Breast epithelium (tissue), 4 donors: ENCODE results near the gene UBE3D. TPM values are rescaled to one million over a fixed set of nuclear protein-coding genes. Genes with fewer than 3 reads are reported as not detected.

Experiments used
- DNase-seq, 2 donors: peaks; one replicate each; pipeline ENCODE4 v3.0.0-alpha.2; 2019; ENCODE audit warnings: low spot score in 2 of 2
- H3K27ac ChIP-seq, 2 donors: fragments of 200-600 bp; sonication (generic) in 1 of 2; one replicate each; pipeline ENCODE4 v1.5.1; 2016 to 2019; ENCODE audit warnings: mild to moderate bottlenecking in 1 of 2
- H3K27me3 ChIP-seq, 2 donors: fragments of 200-600 bp; sonication (generic) in 1 of 2; one replicate each; pipeline versions ENCODE4 v1.5.1 to v1.6.0; 2017 to 2019; ENCODE audit warnings: control low read depth in 1 of 2, mild to moderate bottlenecking in 1 of 2
- H3K36me3 ChIP-seq: fragments of 200-600 bp; one replicate; pipeline ENCODE4 v1.5.1; 2019
- H3K4me1 ChIP-seq, 2 donors: fragments of 200-600 bp; sonication (generic); one replicate each; pipeline ENCODE4 v1.5.1; 2016 to 2019; ENCODE audit warnings: control low read depth in 1 of 2
- H3K4me3 ChIP-seq, 3 donors: fragments of 200-600 bp; sonication (generic); 1 replicate in 2 of 3; 2 replicates in 1 of 3; pipeline ENCODE4 v1.5.1; 2016 to 2019; ENCODE audit warnings: mild to moderate bottlenecking in 3 of 3, moderate library complexity in 2 of 3
- H3K9me3 ChIP-seq, 2 donors: fragments of 200-600 bp; sonication (generic) in 1 of 2; one replicate each; pipeline ENCODE4 v1.5.1; 2016 to 2019; ENCODE audit warnings: control low read depth in 1 of 2
- CTCF ChIP-seq, 3 donors: fragments of 450-650 bp; IDR thresholded peaks; one replicate each; pipeline ENCODE4 v1.5.1; 2016 to 2017; ENCODE audit warnings: antibody characterized with exemption in 3 of 3, mild to moderate bottlenecking in 3 of 3, moderate library complexity in 3 of 3
- POLR2A ChIP-seq: fragments of 450-650 bp; IDR thresholded peaks from one replicate; pipeline ENCODE4 v1.6.1; 2016; ENCODE audit warnings: antibody characterized with exemption, mild to moderate bottlenecking, moderate library complexity
- POLR2AphosphoS5 ChIP-seq, 3 donors: sonication (generic); formaldehyde crosslinking; IDR thresholded peaks; one replicate each; pipeline ENCODE4 v1.6.1; 2017; ENCODE audit warnings: antibody characterized with exemption in 3 of 3
- intact Hi-C: fragments of 100-400 bp; cut with DNase I; formaldehyde crosslinking; loops from one replicate; pipeline ENCODE4 v1.15.1; 2023; ENCODE audit warnings: low total_unique reads
- total RNA-seq, 3 donors: library from RNA; depleted of rRNA; stranded (reverse); fragments of >200 nt; gene quantifications; one replicate each; pipeline ENCODE4 v1.1.0, GENCODE V29; 2016

Gene UBE3D
- total RNA-seq, 3 donors from 2014 or later = 8.8 to 14.7 (median 13.5) TPM

- H3K27me3 ChIP-seq = no peaks in the 10 kb centered on the region
- H3K9me3 ChIP-seq = no peaks in the 10 kb centered on the region
- H3K4me1 ChIP-seq = no peaks in the 10 kb centered on the region
- no peak overlapping the region for H3K4me3 ChIP-seq
- DNase-seq = no peak
- H3K27ac ChIP-seq = no peak overlapping the region
- no peaks in the 10 kb centered on the region for H3K36me3 ChIP-seq
- TF ChIP-seq POLR2AphosphoS5 (IDR thresholded peaks at IDR 0.05) (no peak), CTCF (IDR thresholded peaks at IDR 0.05) (no peak)
- intact Hi-C loops = no loop called here
These were observed 57.0 kb downstream of the UBE3D start for GRCh38 chr6:83008626-83009025.

- intact Hi-C loops = no loop called here
- Histone ChIP-seq H3K36me3 (no peaks in the 10 kb centered on the region), H3K4me3 (no peak overlapping the region), H3K27ac (no peak overlapping the region), H3K4me1 (no peaks in the 10 kb centered on the region), H3K9me3 (no peaks in the 10 kb centered on the region), H3K27me3 (no peaks in the 10 kb centered on the region)
- TF ChIP-seq POLR2A (no peak), POLR2AphosphoS5 (IDR thresholded peaks at IDR 0.05) (no peak), CTCF (IDR thresholded peaks at IDR 0.05) (no peak)
- DNase-seq = no peak
These were observed 59.3 kb downstream of the UBE3D start for GRCh38 chr6:83006270-83006905.

GRCh38 chr6:82996156-82996555 is 69.5 kb downstream of the UBE3D start:
- Histone ChIP-seq H3K9me3 (no peaks in the 10 kb centered on the region), H3K4me3 (no peak overlapping the region), H3K27ac (no peak overlapping the region), H3K36me3 (no peaks in the 10 kb centered on the region), H3K27me3 (no peaks in the 10 kb centered on the region), H3K4me1 (no peaks in the 10 kb centered on the region)
- DNase-seq = no peak
- intact Hi-C loops = no loop called here
- no peak for TF ChIP-seq CTCF (IDR thresholded peaks at IDR 0.05)
- no peak for TF ChIP-seq POLR2A
- no peak for TF ChIP-seq POLR2AphosphoS5 (IDR thresholded peaks at IDR 0.05)

- H3K27ac ChIP-seq = no peak overlapping the region
- DNase-seq = no peak
- H3K9me3 ChIP-seq = no peaks in the 10 kb centered on the region
- H3K4me3 ChIP-seq = no peak overlapping the region
- H3K27me3 ChIP-seq = no peaks in the 10 kb centered on the region
- TF ChIP-seq POLR2AphosphoS5 (IDR thresholded peaks at IDR 0.05) = no peak
- TF ChIP-seq CTCF (IDR thresholded peaks at IDR 0.05) = no peak
- intact Hi-C loops = no loop called here
- H3K4me1 ChIP-seq = no peaks in the 10 kb centered on the region
- no peaks in the 10 kb centered on the region for H3K36me3 ChIP-seq
These were observed 70.6 kb downstream of the UBE3D start for GRCh38 chr6:82995066-82995465.

- H3K9me3 ChIP-seq = no peaks in the 10 kb centered on the region
These were observed 75.8 kb downstream of the UBE3D start for GRCh38 chr6:82989736-82990290.

More at GRCh38 chr6:82989736-82990290, 75.8 kb downstream of the UBE3D start:
- no peaks in the 10 kb centered on the region for H3K36me3 ChIP-seq
- no peaks in the 10 kb centered on the region for H3K27me3 ChIP-seq
- intact Hi-C loops = no loop called here
- no peak overlapping the region for H3K4me3 ChIP-seq
- TF ChIP-seq POLR2AphosphoS5 (IDR thresholded peaks at IDR 0.05) (no peak), CTCF (IDR thresholded peaks at IDR 0.05) (no peak), POLR2A (no peak)
- no peak overlapping the region for H3K27ac ChIP-seq
- no peaks in the 10 kb centered on the region for H3K4me1 ChIP-seq
- no peak for DNase-seq
